ENCODE results near the gene NEMF.

Gene NEMF

DNA sequence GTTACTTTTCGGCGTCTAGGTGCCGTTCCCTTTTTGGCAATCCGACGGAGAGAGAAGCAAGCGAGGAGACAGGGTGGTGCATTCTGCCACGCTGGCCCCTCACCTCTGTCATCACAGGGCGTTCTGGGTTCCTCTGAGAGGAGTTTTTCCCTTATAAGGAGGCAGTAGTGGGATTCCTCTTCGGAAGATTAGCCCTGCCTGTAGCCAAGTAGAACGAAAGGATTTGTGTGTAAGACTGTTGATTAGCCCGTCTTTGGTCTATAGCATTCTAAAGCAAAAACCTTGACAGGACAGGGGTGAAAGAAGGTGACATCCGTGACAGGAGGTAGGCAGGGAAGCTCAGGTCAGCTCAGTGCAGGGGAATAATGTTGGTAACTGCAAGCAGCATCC, 9.1 kb upstream of the NEMF start:
- peak overlapping the region; percentile 82 for H3K4me3 ChIP-seq (ENCODE audit: low read depth, low read length)
- TF ChIP-seq, protein P1, sequence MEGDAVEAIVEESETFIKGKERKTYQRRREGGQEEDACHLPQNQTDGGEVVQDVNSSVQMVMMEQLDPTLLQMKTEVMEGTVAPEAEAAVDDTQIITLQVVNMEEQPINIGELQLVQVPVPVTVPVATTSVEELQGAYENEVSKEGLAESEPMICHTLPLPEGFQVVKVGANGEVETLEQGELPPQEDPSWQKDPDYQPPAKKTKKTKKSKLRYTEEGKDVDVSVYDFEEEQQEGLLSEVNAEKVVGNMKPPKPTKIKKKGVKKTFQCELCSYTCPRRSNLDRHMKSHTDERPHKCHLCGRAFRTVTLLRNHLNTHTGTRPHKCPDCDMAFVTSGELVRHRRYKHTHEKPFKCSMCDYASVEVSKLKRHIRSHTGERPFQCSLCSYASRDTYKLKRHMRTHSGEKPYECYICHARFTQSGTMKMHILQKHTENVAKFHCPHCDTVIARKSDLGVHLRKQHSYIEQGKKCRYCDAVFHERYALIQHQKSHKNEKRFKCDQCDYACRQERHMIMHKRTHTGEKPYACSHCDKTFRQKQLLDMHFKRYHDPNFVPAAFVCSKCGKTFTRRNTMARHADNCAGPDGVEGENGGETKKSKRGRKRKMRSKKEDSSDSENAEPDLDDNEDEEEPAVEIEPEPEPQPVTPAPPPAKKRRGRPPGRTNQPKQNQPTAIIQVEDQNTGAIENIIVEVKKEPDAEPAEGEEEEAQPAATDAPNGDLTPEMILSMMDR (IDR thresholded peaks at IDR 0.05; ENCODE audit: borderline replicate concordance, insufficient read depth, low read depth, low read length), result no peak

DNA sequence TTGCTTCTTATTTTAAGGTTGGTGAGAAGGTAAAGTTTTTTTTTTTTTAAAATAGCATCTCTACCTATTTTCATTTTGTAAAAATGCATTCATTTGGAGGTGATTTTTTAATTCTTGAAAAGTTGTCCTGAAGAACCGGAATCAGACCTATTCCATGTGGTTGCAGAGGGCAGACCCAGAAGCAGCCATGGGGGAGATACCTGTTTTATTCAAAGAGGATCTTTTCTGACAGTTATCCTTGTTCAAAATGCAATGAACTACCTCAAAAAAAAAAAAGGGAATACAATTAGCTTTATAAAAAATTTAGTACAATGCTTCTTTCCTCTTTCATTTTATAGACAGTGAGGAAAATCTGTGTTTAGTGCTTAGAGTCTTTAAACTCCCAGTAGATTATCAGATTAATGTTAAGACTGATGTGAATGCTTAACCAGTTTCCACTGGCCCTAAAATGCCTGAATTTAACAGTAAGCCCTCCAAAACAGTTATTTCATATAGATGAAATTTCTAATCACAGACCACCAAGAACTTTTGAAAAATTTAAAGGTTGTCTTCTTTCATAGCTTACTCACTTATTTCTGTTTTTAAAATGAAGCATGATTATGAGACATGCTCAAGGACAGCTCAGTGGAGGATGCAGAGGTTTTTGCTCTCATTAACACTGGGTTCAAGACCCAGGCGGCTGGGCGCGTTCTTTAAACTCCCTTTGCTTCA, 8.6 kb upstream of the NEMF start:
- peak overlapping the region; percentile 82 for H3K4me3 ChIP-seq (ENCODE audit: low read depth, low read length)
- TF ChIP-seq, protein P1 (IDR thresholded peaks at IDR 0.05; ENCODE audit: borderline replicate concordance, insufficient read depth, low read depth, low read length), result no peak

DNA sequence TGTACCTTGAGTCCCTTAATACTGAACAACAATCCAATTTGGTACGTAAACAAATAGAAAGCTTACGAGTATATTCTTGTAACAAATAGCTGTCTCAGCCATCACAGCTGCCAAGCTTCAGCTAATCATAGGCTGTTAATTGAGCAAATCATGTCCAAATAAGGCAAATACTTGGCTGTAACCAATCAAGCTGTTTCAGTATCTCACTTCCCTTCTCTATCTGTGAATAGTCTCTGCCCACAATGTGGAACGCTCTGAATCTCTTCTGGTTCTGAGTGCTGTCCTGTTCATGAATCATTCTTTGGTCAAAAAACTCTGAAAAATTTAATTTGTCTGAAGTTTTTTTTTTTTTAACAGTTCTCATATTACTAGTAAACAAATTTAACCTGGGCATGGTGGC, 5.8 kb upstream of the NEMF start:
- no peak overlapping the region for H3K4me3 ChIP-seq (ENCODE audit: low read depth, low read length)
- TF ChIP-seq, protein P1 (IDR thresholded peaks at IDR 0.05; ENCODE audit: borderline replicate concordance, insufficient read depth, low read depth, low read length), result no peak

DNA sequence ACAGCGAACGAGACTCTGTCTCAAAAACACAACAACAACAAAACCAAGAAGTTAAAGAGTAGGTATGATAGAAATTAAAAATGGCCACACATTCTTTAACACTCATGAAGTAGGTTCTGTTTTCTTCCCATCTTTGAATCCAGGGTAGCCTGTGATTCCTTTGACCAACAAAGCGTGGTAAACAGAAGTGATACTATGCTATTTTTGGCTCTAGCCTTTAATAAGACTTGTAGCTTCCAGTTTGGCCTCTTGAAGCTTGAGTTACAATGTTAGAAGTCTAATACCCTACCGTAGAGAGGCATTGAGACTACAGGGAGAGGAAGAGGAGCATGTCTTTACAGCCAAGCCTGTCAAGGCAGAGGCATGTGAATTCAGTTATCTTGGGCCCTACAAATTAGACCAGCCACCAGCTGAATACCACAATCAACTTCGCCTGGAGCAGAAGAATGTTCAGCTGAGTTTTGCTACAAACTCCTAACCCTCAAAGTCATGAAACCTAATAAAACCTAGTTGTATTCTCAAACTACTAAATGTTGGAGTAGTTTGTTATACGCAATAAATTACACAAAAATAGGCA, 4.9 kb upstream of the NEMF start:
- no peak overlapping the region for H3K4me3 ChIP-seq (ENCODE audit: low read depth, low read length)
- TF ChIP-seq, protein P1 (IDR thresholded peaks at IDR 0.05; ENCODE audit: borderline replicate concordance, insufficient read depth, low read depth, low read length), result no peak

DNA sequence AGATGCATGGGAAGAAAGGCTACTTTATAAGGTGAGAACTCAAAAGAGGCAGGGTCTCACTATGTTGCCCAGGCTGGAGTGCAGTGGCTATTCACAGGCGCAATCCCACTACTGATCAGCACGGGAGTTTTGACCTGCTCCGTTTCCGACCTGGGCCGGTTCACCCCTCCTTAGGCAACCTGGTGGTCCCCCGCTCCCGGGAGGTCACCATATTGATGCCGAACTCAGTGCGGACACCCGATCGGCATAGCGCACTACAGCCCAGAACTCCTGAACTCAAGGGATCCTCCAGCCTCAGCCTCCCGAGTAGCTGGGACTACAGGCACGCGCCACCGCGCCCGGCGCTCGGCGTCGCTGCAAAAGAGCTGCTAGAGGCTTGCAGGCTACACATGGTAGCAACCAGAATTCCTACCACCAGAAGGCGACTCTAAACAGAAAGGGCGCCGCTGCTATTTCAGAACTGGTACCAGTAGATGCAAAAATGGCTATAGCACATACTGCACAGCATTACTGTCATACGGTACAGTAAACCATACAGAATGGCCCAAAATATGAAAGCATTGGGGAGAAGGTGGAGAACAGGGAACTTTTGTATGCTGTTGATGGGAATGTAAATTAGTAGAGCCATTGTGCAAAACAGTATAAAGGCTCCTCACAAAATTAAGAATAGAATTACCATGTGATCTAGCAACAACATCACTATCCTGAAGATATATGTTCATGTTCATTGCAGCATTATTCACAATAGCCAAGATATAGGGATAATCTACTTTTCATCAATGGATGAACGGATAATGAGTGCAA, 1.2 kb upstream of the NEMF start:
- TF ChIP-seq, protein P1 (IDR thresholded peaks at IDR 0.05; ENCODE audit: borderline replicate concordance, insufficient read depth, low read depth, low read length), result peak; percentile 67; the same call in 1 of the 2 replicates
- H3K4me3 ChIP-seq (ENCODE audit: low read depth, low read length), result peak overlapping the region; percentile 22

DNA sequence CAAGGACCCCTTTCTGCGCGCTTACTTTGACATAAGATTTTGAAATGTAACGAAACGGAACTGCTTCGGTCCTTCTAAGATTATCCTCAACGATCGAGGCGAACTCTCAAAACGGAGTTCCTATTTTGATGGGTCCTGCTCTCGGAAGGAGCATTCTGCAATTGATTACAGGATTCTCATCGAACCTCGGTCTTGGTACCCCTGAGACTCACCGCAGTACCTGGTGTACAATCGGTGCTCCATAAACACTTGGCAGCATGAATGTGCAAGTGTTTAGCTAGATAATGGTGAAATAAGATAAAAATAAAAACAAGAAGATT, 530 bp upstream of the NEMF start:
- peak overlapping the region; percentile 98 for H3K4me3 ChIP-seq (ENCODE audit: low read depth, low read length)
- TF ChIP-seq, protein P1 (IDR thresholded peaks at IDR 0.05; ENCODE audit: borderline replicate concordance, insufficient read depth, low read depth, low read length), result no peak
